Pancreas (tissue), 10 donors: ENCODE measurements around the gene ATF5. TPM values are rescaled to one million over a fixed set of nuclear protein-coding genes. Genes with fewer than 3 reads are reported as not detected.

Experiments
- ATAC-seq, 4 donors: fragments of 200-7000 bp; cut with Tn5 transposase; one replicate each; pipeline versions ENCODE4 v1.8.0 to v1.9.1; 2020; ENCODE audit warnings: mild to moderate bottlenecking in 4 of 4, moderate library complexity in 4 of 4
- DNase-seq, 6 donors: peaks; one replicate each; pipeline ENCODE4 v3.0.0-alpha.2; 2020
- FAIRE-seq: peaks from 2 replicates; lab custom pipeline; 2012; peaks lifted over from hg19 to GRCh38; lab: Jason Lieb, UNC
- H3K27ac ChIP-seq, 4 donors: fragments of 200-600 bp; sonication (generic); 1 replicate in 3 of 4; 2 replicates in 1 of 4; pipeline versions ENCODE4 v1.5.0 to v1.8.0; 2020
- H3K27me3 ChIP-seq, 4 donors: fragments of 200-600 bp; one replicate each; pipeline ENCODE4 v1.8.0; 2021
- H3K36me3 ChIP-seq, 3 donors: fragments of 200-600 bp; sonication (generic) in 1 of 3; one replicate each; pipeline versions ENCODE4 v1.5.0 to v1.8.0; 2020 to 2021
- H3K4me1 ChIP-seq, 3 donors: fragments of 200-600 bp; one replicate each; pipeline ENCODE4 v1.8.0; 2021
- H3K4me3 ChIP-seq, 4 donors: fragments of 200-600 bp; sonication (generic) in 2 of 4; one replicate each; pipeline versions ENCODE4 v1.5.0 to v1.8.0; 2020 to 2021
- H3K9me3 ChIP-seq, 4 donors: fragments of 200-600 bp; one replicate each; pipeline ENCODE4 v1.8.0; 2021
- WGBS, 2 donors: extraction: QIAGEN DNeasy Blood & Tissue Kit; methylation state at CpG; one replicate each; pipeline ENCODE4 v1.1.7; 2013; 5-methylcytosine and 5-hydroxymethylcytosine counted together
- intact Hi-C, 3 donors: fragments of 100-400 bp; cut with DNase I; formaldehyde crosslinking; loops; one replicate each; pipeline versions ENCODE4 v1.11.1 to v1.14.2; 2022
- polyA plus RNA-seq, 2 donors: library from polyadenylated mRNA; stranded (reverse); fragments of 200-250 nt; gene quantifications; one replicate each; pipeline ENCODE4 v1.2.3, GENCODE V29; 2013
- total RNA-seq, 6 donors: library from RNA; stranded (reverse); fragmentation: NEBNext Ultra II Directional in 4 of 6; extraction: Animal tissue kit (Norgen Biotek cat#: 25700) in 4 of 6; gene quantifications; one replicate each; pipeline versions ENCODE4 v1.2.1 to v1.2.4, GENCODE V29; 2021 to 2023
- TF ChIP-seq, protein P1 (sequence below), 4 donors: fragments of 200-600 bp; sonication (generic) in 3 of 4; IDR thresholded peaks; one replicate each; pipeline versions ENCODE4 v1.5.0 to v1.8.0; 2021; ENCODE audit warnings: antibody characterized with exemption in 4 of 4
- donor health status: healthy with polysubstance abuse.
- donor health status: DM: no; HTN: no; CAD: no; lungs with moderate emphysema.
- donor health status: DM: no; HTN: no; CAD: no.
- donor health status: control.
- donor health status: control.
- donor health status: Bipolar disorder and iron deficiency.
- donor health status: DM: yes; HTN: yes; CAD: no.
- donor health status: DM: no; HTN: no; CAD: no.
- donor health status: DM: no; HTN: no; CAD: no.
- donor health status: DM: yes; HTN: yes; CAD: no.

Gene ATF5
- total and polyA plus RNA-seq, 8 donors, result 8.2 to 25.7 (median 13.1) TPM

DNA sequence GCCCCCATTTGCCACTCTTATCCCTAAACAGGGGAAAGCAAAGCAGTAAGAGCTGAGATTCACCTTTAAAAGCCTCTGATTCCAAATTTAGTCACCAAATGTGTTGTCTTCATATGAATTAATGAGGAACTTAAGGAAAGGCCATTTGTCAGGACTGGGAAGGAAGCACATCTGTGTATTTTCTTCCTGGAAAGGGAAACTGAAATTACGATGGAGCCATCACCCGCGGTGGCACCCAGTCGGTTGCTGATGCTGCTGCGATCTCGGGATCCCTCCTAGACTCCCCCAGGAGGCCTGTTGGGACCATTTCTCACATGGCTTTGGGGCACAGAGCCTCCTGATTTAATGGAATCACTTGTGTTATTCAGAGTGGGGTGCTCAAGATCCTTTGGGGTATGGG is 24.9 kb upstream of the ATF5 start:
- TF ChIP-seq, protein P1, sequence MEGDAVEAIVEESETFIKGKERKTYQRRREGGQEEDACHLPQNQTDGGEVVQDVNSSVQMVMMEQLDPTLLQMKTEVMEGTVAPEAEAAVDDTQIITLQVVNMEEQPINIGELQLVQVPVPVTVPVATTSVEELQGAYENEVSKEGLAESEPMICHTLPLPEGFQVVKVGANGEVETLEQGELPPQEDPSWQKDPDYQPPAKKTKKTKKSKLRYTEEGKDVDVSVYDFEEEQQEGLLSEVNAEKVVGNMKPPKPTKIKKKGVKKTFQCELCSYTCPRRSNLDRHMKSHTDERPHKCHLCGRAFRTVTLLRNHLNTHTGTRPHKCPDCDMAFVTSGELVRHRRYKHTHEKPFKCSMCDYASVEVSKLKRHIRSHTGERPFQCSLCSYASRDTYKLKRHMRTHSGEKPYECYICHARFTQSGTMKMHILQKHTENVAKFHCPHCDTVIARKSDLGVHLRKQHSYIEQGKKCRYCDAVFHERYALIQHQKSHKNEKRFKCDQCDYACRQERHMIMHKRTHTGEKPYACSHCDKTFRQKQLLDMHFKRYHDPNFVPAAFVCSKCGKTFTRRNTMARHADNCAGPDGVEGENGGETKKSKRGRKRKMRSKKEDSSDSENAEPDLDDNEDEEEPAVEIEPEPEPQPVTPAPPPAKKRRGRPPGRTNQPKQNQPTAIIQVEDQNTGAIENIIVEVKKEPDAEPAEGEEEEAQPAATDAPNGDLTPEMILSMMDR (IDR thresholded peaks at IDR 0.05), result no peak
- Histone ChIP-seq H3K4me3 (no peak overlapping the region), H3K27me3 (no peaks in the 10 kb centered on the region), H3K27ac (no peak overlapping the region), H3K4me1 (no peaks in the 10 kb centered on the region), H3K9me3 (no peaks in the 10 kb centered on the region), H3K36me3 (peaks cover 0 to 8% (median 3%) of the 10 kb centered on the region in 3 donors)
- FAIRE-seq, result no peak
- no peak for DNase-seq
- peak in 1 of 4 donors; percentile 12 for ATAC-seq
- 67% methylated on average over 6 of the region's 6 CpGs for WGBS, 2 donors
- intact Hi-C loops, result no loop called here

DNA sequence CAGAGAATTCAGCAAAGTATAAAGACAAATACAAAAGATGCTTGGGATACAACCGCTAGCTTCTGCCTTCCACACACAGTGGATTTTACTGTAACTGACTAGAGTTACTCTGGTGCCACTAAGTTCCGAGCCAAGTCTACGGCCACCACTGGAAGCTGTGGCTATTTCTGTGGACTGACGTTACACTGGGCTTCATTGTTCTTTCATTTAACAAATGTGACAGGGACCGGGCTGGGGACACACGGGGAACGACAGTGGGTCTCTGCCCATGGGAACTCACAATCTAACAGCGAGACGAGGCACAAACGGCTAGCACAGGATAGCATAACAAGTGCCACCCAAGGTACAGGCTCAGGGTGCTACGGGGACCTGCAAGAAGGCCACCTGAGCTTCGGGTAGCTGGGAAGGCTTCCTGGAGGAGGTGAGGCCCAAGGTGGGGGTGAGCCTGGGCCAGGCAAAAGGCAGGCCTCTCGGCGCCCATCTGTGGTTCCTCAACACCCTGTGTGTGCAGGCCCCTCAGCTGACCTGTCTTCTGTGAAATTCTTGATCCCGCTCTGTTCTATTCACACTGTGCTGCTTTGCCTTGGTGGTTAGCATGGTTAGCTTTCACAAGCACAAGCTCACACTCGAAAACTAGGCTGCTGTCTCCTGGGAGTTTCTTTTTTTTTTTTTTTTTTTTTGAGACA is 22.0 kb upstream of the ATF5 start:
- H3K4me1 ChIP-seq, result no peaks in the 10 kb centered on the region
- ATAC-seq (no peak), DNase-seq (no peak), FAIRE-seq (no peak)
- WGBS, 2 donors, result 93 to 95% methylated on average over 14 to 16 of the region's 16 CpGs
- H3K27ac ChIP-seq, result no peak overlapping the region
- intact Hi-C loops, result no loop called here
- peaks cover 0 to 12% (median 3%) of the 10 kb centered on the region in 3 donors for H3K36me3 ChIP-seq
- no peak overlapping the region for H3K4me3 ChIP-seq
- no peaks in the 10 kb centered on the region for H3K9me3 ChIP-seq
- TF ChIP-seq, protein P1 (IDR thresholded peaks at IDR 0.05), result no peak
- H3K27me3 ChIP-seq, result no peaks in the 10 kb centered on the region

DNA sequence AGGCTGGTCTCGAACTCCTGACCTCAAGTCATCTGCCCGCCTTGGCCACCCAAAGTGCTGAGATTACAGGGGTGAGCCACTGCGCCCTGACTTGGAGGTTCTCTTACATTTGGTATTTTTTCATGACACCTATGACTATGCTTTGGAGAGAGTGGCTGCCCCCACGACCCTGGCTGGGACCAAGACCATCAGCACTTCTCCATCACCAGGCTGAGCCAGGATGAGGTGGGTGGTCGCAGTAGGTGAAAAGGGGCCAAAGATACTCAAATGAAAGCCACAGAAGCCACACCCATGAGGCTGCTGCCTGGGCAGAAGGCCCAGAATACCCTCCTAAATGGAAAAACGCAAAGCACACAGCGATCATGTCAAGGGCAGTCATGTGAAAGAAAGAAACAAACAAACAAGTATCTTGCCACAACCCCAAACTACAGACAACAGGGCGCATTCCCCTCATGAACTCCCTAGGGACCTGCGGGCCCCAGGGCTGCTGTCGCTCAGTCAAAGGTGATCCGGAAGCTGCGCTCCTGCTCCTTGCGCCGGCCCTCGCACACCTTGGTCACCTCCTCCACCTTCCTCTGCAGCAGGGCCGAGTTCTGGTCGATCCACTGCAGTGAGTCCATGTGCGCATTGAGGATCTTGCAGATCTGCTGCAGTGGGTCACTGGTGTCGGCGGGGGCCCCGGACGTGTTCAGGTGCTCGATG is 21.1 kb upstream of the ATF5 start:
- H3K27me3 ChIP-seq, result no peaks in the 10 kb centered on the region
- 90 to 96% methylated on average over 23 of the region's 23 CpGs for WGBS, 2 donors
- TF ChIP-seq, protein P1 (IDR thresholded peaks at IDR 0.05), result no peak
- peaks cover 0 to 12% (median 3%) of the 10 kb centered on the region in 3 donors for H3K36me3 ChIP-seq
- H3K4me3 ChIP-seq, result no peak overlapping the region
- no peak for DNase-seq
- no peak for ATAC-seq
- H3K9me3 ChIP-seq, result no peaks in the 10 kb centered on the region
- intact Hi-C loops, result no loop called here
- no peaks in the 10 kb centered on the region for H3K4me1 ChIP-seq
- no peak for FAIRE-seq
- H3K27ac ChIP-seq, result no peak overlapping the region

DNA sequence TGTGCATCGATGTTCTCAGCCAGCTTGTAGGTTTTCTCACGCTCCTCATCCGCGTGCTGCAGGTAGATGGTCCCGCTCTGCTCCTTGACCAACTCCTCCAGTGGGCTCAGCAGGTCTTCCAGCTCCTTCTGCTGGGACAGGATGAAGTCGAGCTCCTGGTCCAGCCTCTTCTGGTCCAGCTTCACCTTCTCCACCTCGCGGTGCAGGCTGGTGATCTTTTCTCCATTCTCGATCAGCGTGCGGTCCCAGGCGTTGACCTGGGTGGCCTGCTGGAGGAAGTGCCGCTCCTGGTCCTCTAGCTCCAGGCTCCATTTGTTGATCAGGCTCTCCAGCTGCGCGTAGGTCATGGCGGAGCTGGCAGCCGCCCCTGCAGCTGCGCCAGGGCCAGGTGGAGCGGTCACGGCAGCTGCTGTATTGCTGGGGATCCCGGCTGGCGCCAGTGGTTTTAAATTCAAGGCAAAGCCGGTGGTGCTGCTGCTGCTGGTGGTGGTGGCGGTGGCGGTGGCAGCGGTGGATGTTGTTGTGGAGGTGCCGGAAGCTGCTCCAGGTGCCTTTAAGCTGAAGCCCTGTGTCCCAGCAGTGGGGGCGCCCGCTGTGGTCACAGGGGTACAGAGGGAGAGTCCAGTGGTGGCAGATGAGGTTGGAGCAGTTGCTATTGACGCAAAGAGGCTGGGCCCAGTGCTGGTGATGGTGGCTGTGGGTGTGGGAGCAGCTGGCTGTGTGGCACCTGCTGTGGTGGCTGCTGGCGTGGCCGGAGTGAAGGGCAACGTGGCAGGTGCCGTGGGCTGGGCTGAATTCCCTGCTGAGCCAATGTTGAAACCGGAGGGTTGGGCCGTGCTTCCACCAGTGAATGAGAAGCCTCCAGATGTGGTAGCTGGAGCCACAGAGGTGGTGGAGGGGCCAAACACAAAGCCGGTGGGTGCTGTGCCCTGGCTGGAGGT is 20.3 kb upstream of the ATF5 start:
- no peaks in the 10 kb centered on the region for H3K9me3 ChIP-seq
- no peaks in the 10 kb centered on the region for H3K4me1 ChIP-seq
- H3K27ac ChIP-seq, result no peak overlapping the region
- 96% methylated on average over 37 of the region's 37 CpGs for WGBS, 2 donors
- DNase-seq (no peak), FAIRE-seq (no peak), ATAC-seq (peak in 1 of 4 donors; percentile 8)
- TF ChIP-seq, protein P1 (IDR thresholded peaks at IDR 0.05), result no peak
- H3K36me3 ChIP-seq, result peaks cover 0 to 12% (median 3%) of the 10 kb centered on the region in 3 donors
- intact Hi-C loops, result no loop called here
- H3K27me3 ChIP-seq, result no peaks in the 10 kb centered on the region
- no peak overlapping the region for H3K4me3 ChIP-seq
